ENCODE measurements around the gene ZNF525. TPM values are rescaled to one million over a fixed set of nuclear protein-coding genes. Genes with fewer than 3 reads are reported as not detected.
"Not testable (repeated sequence)": the region's sequence is repeated elsewhere in the genome, so short reads cannot be mapped to it uniquely, and the experiment has no call there.

Gene ZNF525
- total RNA-seq, 2 experiments from 2014 or later: 13.5 to 16.3 TPM

- peaks cover 5% of the 10 kb centered on the region for H3K9me3 Mint-ChIP-seq
- H3K27ac Mint-ChIP-seq: no peak overlapping the region
- H3K27me3 ChIP-seq (ENCODE audit: control insufficient read depth in 1 of 2, insufficient read depth in 2 of 2, low read length in 2 of 2): no peaks in the 10 kb centered on the region
- H3K36me3 ChIP-seq (ENCODE audit: insufficient read depth, low read length): no peaks in the 10 kb centered on the region
- ATAC-seq (ENCODE audit: poor library complexity) (no peak), DNase-seq (no peak)
- no peak overlapping the region for H3K4me3 ChIP-seq (ENCODE audit: low read length)
- CTCF ChIA-PET: no interaction called here
- H3K9me3 ChIP-seq (ENCODE audit: control insufficient read depth in 1 of 2, insufficient read depth in 1 of 2, low read length in 2 of 2): peaks cover 13 to 17% of the 10 kb centered on the region in 2 experiments
- peaks cover 14% of the 10 kb centered on the region for H3K36me3 Mint-ChIP-seq (ENCODE audit: low read depth)
- peaks cover 3% of the 10 kb centered on the region for H3K4me1 ChIP-seq (ENCODE audit: insufficient read depth, low read length)
- no peak for TF ChIP-seq CTCF (IDR thresholded peaks at IDR 0.05)
- intact Hi-C loops (cut with DNase I, micrococcal nuclease): no loop called here
- no peak overlapping the region for H3K27ac ChIP-seq (ENCODE audit: low read depth in 1 of 2, low read length in 2 of 2)
- peaks cover 5% of the 10 kb centered on the region for H3K27me3 Mint-ChIP-seq
- peaks cover 5% of the 10 kb centered on the region for H3K4me1 Mint-ChIP-seq (ENCODE audit: low read depth)
- POLR2A ChIA-PET: no interaction called here
- H3K4me3 Mint-ChIP-seq: no peak overlapping the region
These were observed 57.0 kb downstream of the ZNF525 start for GRCh38 chr19:53422551-53422950.

GRCh38 chr19:53423074-53423473 lies 57.6 kb downstream of the ZNF525 start:
- H3K27me3 ChIP-seq (ENCODE audit: control insufficient read depth in 1 of 2, insufficient read depth in 2 of 2, low read length in 2 of 2); H3K4me3 ChIP-seq (ENCODE audit: low read length); CTCF ChIA-PET; H3K27ac Mint-ChIP-seq; H3K4me1 Mint-ChIP-seq (ENCODE audit: low read depth); intact Hi-C loops (cut with DNase I, micrococcal nuclease); ATAC-seq (ENCODE audit: poor library complexity); DNase-seq; H3K4me1 ChIP-seq (ENCODE audit: insufficient read depth, low read length); H3K27me3 Mint-ChIP-seq; H3K27ac ChIP-seq (ENCODE audit: low read depth in 1 of 2, low read length in 2 of 2); H3K4me3 Mint-ChIP-seq; POLR2A ChIA-PET; H3K36me3 ChIP-seq (ENCODE audit: insufficient read depth, low read length); H3K9me3 Mint-ChIP-seq: not testable (repeated sequence)
- H3K9me3 ChIP-seq (ENCODE audit: control insufficient read depth in 1 of 2, insufficient read depth in 1 of 2, low read length in 2 of 2): peaks cover 9 to 14% of the 10 kb centered on the region in 2 experiments
- H3K36me3 Mint-ChIP-seq (ENCODE audit: low read depth): peaks cover 11% of the 10 kb centered on the region

GRCh38 chr19:53423680-53424079 lies 58.2 kb downstream of the ZNF525 start:
- H3K9me3 ChIP-seq (ENCODE audit: control insufficient read depth in 1 of 2, insufficient read depth in 1 of 2, low read length in 2 of 2); POLR2A ChIA-PET; CTCF ChIA-PET; H3K4me3 ChIP-seq (ENCODE audit: low read length); H3K9me3 Mint-ChIP-seq; H3K4me3 Mint-ChIP-seq; H3K27ac ChIP-seq (ENCODE audit: low read depth in 1 of 2, low read length in 2 of 2); H3K27me3 ChIP-seq (ENCODE audit: control insufficient read depth in 1 of 2, insufficient read depth in 2 of 2, low read length in 2 of 2); H3K4me1 ChIP-seq (ENCODE audit: insufficient read depth, low read length); H3K27ac Mint-ChIP-seq; ATAC-seq (ENCODE audit: poor library complexity); DNase-seq; H3K36me3 ChIP-seq (ENCODE audit: insufficient read depth, low read length); H3K27me3 Mint-ChIP-seq; H3K4me1 Mint-ChIP-seq (ENCODE audit: low read depth): not testable (repeated sequence)
- H3K36me3 Mint-ChIP-seq (ENCODE audit: low read depth): peaks cover 11% of the 10 kb centered on the region
- intact Hi-C loops (cut with DNase I, micrococcal nuclease): loop anchor here in 1 of 2 experiments (2.0 kb wide), 2 partner anchors 369 to 607 kb away; no protein-coding TSS in a partner anchor

GRCh38 chr19:53424968-53425597 lies 59.6 kb downstream of the ZNF525 start:
- no peak overlapping the region for H3K27ac ChIP-seq (ENCODE audit: low read depth in 1 of 2, low read length in 2 of 2)
- Mint-ChIP-seq H3K27me3 (peaks cover 5% of the 10 kb centered on the region), H3K36me3 (ENCODE audit: low read depth) (peaks cover 4% of the 10 kb centered on the region), H3K27ac (no peak overlapping the region), H3K9me3 (no peaks in the 10 kb centered on the region), H3K4me3 (no peak overlapping the region), H3K4me1 (ENCODE audit: low read depth) (peaks cover 5% of the 10 kb centered on the region)
- no peaks in the 10 kb centered on the region for H3K36me3 ChIP-seq (ENCODE audit: insufficient read depth, low read length)
- ChIA-PET POLR2A (interaction anchor here (0.7 kb wide), 1 partner anchor 229 kb away, joined by 3 read pairs; no protein-coding TSS in a partner anchor), CTCF (interaction anchor here (0.5 to 1.3 kb wide), 13 partner anchors 8 to 603 kb away, joined by 3 to 7 read pairs (median 3); no protein-coding TSS in a partner anchor)
- no peaks in the 10 kb centered on the region for H3K27me3 ChIP-seq (ENCODE audit: control insufficient read depth in 1 of 2, insufficient read depth in 2 of 2, low read length in 2 of 2)
- intact Hi-C loops (cut with DNase I, micrococcal nuclease): loop anchor here (1.0 to 2.0 kb wide), 4 partner anchors 87 to 606 kb away; no protein-coding TSS in a partner anchor
- H3K4me1 ChIP-seq (ENCODE audit: insufficient read depth, low read length): peaks cover 3% of the 10 kb centered on the region
- ATAC-seq (ENCODE audit: poor library complexity) (peak; percentile 93), DNase-seq (peak; percentile 49 to 86 (median 58))
- no peaks in the 10 kb centered on the region for H3K9me3 ChIP-seq (ENCODE audit: control insufficient read depth in 1 of 2, insufficient read depth in 1 of 2, low read length in 2 of 2)
- peak; percentile 86 for TF ChIP-seq CTCF (IDR thresholded peaks at IDR 0.05)
- H3K4me3 ChIP-seq (ENCODE audit: low read length): no peak overlapping the region

All from CD4-positive, alpha-beta T cell (primary cell).